Measurements from ENCODE around the gene CLDND1. TPM values are rescaled to one million over a fixed set of nuclear protein-coding genes. Genes with fewer than 3 reads are reported as not detected.
A peak's percentile ranks its signal among the peaks of the same experiment; 100 is the strongest.
"Not testable (repeated sequence)": the region's sequence is repeated elsewhere in the genome, so short reads cannot be mapped to it uniquely, and the experiment has no call there.

The CLDND1 gene
- total RNA-seq, 2 experiments from 2014 or later, result 153 to 171 TPM

DNA sequence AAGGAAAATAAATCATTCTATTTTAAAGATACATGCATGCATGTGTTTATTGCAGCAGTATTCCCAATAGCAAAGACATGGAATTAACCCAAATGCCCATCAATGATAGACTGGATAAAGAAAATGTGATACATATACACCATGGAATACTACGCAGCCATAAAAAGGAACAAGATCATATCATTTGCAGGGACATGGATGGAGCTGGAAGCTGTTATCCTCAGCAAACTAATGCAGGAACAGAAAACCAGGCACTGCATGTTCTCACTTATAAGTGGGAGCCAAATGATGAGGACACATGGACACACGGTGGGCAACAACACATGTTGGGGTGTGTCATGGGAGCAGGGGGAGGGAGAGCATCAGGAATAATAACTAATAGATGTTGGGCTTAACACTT lies 37.1 kb upstream of the CLDND1 start:
- POLR2A ChIA-PET; H3K36me3 Mint-ChIP-seq (ENCODE audit: low read depth); H3K9me3 Mint-ChIP-seq (ENCODE audit: low read depth); DNase-seq; ATAC-seq; H3K27me3 Mint-ChIP-seq; H3K4me3 Mint-ChIP-seq; H3K27ac Mint-ChIP-seq; intact Hi-C loops (cut with DNase I, micrococcal nuclease): not testable (repeated sequence)
- peaks cover 83% of the 10 kb centered on the region for H3K4me1 Mint-ChIP-seq
- CTCF ChIA-PET, result interaction anchor here (3.2 kb wide), 1 partner anchor 23 kb away, joined by 25 read pairs; no protein-coding TSS in a partner anchor

DNA sequence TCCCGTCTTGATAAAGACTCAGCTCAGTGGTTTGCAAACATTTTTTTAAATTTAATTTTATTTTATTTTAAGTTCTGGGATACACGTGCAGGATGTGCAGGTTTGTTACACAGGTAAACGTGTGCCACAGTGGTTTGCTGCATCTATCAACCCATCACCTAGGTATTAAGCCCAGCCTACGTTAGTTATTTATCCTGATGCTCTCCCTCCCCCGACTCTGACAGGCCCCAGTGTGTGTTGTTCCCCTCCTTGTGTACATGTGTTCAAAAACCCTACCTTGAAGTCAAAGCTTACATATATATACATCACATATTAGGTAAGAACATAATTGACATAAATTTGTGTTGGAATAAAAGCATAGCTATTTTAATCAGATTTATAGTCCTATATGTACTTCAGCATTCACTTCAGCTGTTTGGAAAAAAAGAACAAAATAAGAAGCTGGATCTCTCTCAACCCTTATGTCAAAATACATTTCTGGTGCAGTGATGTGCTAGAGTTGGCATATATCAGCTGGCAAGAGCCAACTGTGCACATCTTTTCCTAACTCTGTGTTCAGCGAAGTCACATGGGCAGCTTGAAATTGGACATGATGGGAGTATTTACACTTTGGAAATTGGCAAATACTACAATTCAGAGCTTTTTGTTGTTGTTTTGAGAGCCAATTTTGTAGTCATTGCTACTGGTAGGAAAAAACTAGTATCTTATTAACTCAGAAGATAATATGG lies 35.6 kb upstream of the CLDND1 start:
- intact Hi-C loops (cut with DNase I, micrococcal nuclease), result no loop called here
- POLR2A ChIA-PET, result interaction anchor here (0.6 kb wide), 1 partner anchor 21 kb away, joined by 3 read pairs; no protein-coding TSS in a partner anchor
- H3K27me3 Mint-ChIP-seq, result no peaks in the 10 kb centered on the region
- peak overlapping the region; percentile 94 for H3K27ac Mint-ChIP-seq
- CTCF ChIA-PET, result interaction anchor here (0.9 to 3.2 kb wide), 6 partner anchors 14 to 40 kb away, joined by 3 to 25 read pairs (median 4); no protein-coding TSS in a partner anchor
- H3K36me3 Mint-ChIP-seq (ENCODE audit: low read depth), result peaks cover 10% of the 10 kb centered on the region
- ATAC-seq (no peak), DNase-seq (no peak)
- H3K4me3 Mint-ChIP-seq, result no peak overlapping the region
- peaks cover 3% of the 10 kb centered on the region for H3K9me3 Mint-ChIP-seq (ENCODE audit: low read depth)
- H3K4me1 Mint-ChIP-seq, result peaks cover 81% of the 10 kb centered on the region

DNA sequence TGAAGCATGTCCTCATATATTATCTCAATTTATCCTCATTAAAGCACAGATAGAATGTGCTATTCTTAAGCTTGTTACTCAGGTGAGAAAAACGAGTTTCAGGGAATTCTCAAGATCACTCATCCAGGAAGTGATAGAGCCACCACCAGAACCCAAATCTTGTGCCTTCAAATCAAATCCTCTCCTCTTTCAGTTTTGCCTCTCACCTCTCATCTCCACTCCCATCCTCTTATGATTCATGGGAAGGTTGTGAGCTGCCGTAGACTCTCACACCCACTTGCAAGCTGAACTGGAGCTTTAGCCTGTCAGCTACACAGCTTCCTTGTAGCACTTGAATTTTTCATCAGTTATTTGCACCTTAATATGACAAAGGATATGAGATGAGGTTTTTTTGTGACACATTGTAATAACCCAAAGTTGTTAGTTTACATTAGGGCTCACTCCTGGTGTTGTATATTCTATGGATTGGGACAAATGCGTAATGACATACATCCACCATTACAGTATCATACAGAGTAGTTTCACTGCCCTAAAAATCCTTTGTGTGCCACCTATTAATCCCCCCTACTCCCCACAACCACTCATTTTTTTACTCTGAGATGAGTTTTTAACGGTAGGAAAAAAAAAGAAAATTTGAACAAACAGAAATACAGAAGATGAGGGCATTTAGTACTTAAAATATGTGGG lies 34.8 kb upstream of the CLDND1 start:
- Mint-ChIP-seq H3K4me1 (peaks cover 81% of the 10 kb centered on the region), H3K9me3 (ENCODE audit: low read depth) (peaks cover 3% of the 10 kb centered on the region), H3K27me3 (no peaks in the 10 kb centered on the region), H3K4me3 (peak overlapping the region; percentile 67), H3K36me3 (ENCODE audit: low read depth) (peaks cover 10% of the 10 kb centered on the region), H3K27ac (peak overlapping the region; percentile 94)
- ChIA-PET CTCF (interaction anchor here (0.6 to 3.2 kb wide), 6 partner anchors 11 to 41 kb away, joined by 4 to 25 read pairs (median 4); no protein-coding TSS in a partner anchor), POLR2A (interaction anchor here (0.6 to 2.6 kb wide), 8 partner anchors 8 to 38 kb away, joined by 3 to 45 read pairs (median 6); partner anchors contain the start of genes CLDND1 and CPOX)
- DNase-seq, result peak; percentile 73
- intact Hi-C loops (cut with DNase I, micrococcal nuclease), result loop anchor here (1.0 to 2.0 kb wide), 3 partner anchors 35 to 36 kb away; partner anchors contain the start of genes CPOX (in 2 of the 2) and CLDND1 (in 1 of the 2)
- ATAC-seq, result peak; percentile 77

DNA sequence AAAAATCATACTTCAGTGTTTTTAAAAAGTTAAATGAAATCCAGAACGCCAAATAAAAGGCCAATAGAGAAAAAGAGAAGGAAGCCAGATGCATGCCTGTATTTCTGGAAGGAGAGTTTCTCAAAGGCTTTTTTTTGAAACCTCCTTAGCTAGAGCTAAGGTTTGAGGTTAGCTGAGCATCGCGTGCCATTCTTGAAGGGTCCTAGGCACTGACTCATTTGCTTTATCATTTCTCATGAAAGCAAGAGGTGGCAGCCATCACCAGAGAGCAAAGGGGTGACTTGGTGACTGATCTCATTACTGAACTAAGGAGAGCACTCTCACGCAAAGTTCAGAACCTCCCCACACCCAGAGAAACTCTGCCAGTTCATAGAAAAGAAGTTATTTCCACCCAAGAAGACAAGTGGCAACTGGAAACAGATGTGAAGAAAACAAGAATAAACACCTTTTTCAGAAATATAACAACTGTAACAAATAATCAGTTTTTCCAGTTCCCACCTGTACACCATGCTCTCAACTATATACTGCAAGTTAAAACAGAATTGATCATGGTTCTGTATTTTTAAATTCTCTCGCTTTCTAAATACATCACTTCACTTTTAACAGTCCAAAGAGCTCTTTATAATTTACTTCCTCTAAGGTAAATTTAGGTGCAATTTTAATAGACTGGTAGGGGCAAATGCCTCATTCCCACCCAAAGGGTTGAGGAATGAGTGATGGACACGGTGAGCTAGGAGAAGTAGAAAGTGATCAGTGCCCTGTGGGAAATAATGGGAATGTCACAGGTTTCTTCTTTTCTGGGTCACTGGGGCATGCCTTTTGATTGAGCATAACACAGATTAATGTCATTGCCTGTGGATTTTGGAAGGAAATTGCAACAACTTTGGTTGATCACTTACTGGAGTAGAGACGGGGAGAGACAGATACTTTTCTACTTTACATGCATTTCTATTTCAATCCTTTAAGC lies 33.7 kb upstream of the CLDND1 start:
- peaks cover 10% of the 10 kb centered on the region for H3K36me3 Mint-ChIP-seq (ENCODE audit: low read depth)
- peak overlapping the region; percentile 94 for H3K27ac Mint-ChIP-seq
- H3K27me3 Mint-ChIP-seq, result no peaks in the 10 kb centered on the region
- intact Hi-C loops (cut with DNase I, micrococcal nuclease), result loop anchor here (1.0 to 2.0 kb wide), 7 partner anchors 9 to 37 kb away; partner anchors contain the start of genes CLDND1 (in 2 of the 2) and CPOX (in 2 of the 2)
- DNase-seq (peak; percentile 86), ATAC-seq (peak; percentile 78)
- ChIA-PET CTCF (interaction anchor here (0.9 to 3.2 kb wide), 7 partner anchors 11 to 20 kb away, joined by 4 to 25 read pairs (median 7); no protein-coding TSS in a partner anchor), POLR2A (interaction anchor here (1.2 to 2.6 kb wide), 6 partner anchors 9 to 37 kb away, joined by 3 to 45 read pairs (median 8); partner anchors contain the start of genes CLDND1 and CPOX)
- peak overlapping the region; percentile 67 for H3K4me3 Mint-ChIP-seq
- H3K4me1 Mint-ChIP-seq, result peaks cover 83% of the 10 kb centered on the region
- H3K9me3 Mint-ChIP-seq (ENCODE audit: low read depth), result peaks cover 3% of the 10 kb centered on the region

DNA sequence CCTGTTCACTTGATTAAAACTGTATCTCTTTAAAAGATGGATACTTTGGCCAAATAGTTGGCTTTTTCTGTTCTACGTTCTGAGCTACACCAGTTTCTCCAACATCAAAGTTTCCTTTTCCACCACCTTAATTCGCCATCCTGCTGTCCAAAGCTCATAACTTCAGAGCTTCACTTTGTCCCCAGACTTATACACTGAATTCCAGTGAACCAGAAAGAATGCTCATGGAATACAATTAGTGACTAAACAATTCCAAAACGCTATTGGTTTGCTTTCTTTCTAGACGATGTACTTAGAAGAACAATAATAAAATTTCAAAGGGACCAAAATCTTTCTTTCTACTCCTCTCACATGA lies 32.3 kb upstream of the CLDND1 start:
- Mint-ChIP-seq H3K4me3 (peak overlapping the region; percentile 67), H3K36me3 (ENCODE audit: low read depth) (peaks cover 10% of the 10 kb centered on the region), H3K27me3 (no peaks in the 10 kb centered on the region), H3K4me1 (peaks cover 83% of the 10 kb centered on the region), H3K9me3 (ENCODE audit: low read depth) (peaks cover 3% of the 10 kb centered on the region), H3K27ac (peak overlapping the region; percentile 94)
- POLR2A ChIA-PET, result interaction anchor here (0.7 kb wide), 1 partner anchor 100 kb away, joined by 6 read pairs; no protein-coding TSS in a partner anchor
- intact Hi-C loops (cut with DNase I, micrococcal nuclease), result no loop called here
- CTCF ChIA-PET, result interaction anchor here (0.8 to 2.7 kb wide), 5 partner anchors 9 to 19 kb away, joined by 3 to 17 read pairs (median 5); no protein-coding TSS in a partner anchor
- ATAC-seq (no peak), DNase-seq (no peak)

DNA sequence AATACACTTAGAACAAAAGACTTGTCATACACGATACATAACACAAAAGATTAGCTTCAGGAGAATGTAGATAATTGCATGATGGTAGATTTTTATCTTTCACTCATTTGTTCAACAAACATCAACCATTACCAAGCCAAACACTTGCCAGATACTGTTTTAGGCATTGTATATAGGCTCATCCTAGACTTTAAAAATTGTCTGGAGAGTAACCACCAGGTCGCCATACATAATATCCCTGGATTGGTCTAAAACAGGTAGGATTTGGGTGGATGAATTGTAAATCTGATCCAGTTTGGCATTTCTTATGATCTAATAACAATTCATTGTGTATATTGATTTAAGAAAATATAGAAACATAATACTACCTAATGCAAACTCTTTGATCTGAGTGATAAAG lies 31.9 kb upstream of the CLDND1 start:
- Mint-ChIP-seq H3K27ac (peak overlapping the region; percentile 94), H3K9me3 (ENCODE audit: low read depth) (no peaks in the 10 kb centered on the region), H3K36me3 (ENCODE audit: low read depth) (peaks cover 11% of the 10 kb centered on the region), H3K4me1 (peaks cover 87% of the 10 kb centered on the region), H3K27me3 (no peaks in the 10 kb centered on the region), H3K4me3 (peak overlapping the region; percentile 67)
- intact Hi-C loops (cut with DNase I, micrococcal nuclease), result no loop called here
- ChIA-PET POLR2A (no interaction called here), CTCF (interaction anchor here (1.8 to 2.7 kb wide), 3 partner anchors 9 to 17 kb away, joined by 5 to 17 read pairs (median 7); no protein-coding TSS in a partner anchor)
- DNase-seq, result no peak
- no peak for ATAC-seq

DNA sequence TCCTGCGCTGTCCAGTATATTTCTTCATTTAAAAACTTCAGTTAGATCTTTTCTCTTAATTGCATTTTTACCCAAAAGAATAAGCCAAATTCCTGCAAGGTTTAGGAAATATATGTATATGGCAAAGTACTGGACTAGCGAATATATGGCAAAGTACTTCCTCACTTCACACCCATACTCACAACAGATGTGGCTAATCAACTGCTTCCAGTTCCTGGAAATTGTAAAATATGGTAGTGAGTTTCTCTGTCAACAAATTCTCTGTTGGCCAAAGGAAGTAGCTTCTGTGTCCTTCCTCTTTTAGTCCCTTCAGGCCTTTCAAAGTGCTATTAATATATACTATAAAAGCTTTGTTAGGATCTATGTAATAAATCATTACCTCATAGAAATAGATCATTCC lies 31.1 kb upstream of the CLDND1 start:
- CTCF ChIA-PET, result interaction anchor here (1.8 to 2.7 kb wide), 2 partner anchors 10 to 17 kb away, joined by 5 to 17 read pairs; no protein-coding TSS in a partner anchor
- POLR2A ChIA-PET, result no interaction called here
- intact Hi-C loops (cut with DNase I, micrococcal nuclease), result no loop called here
- Mint-ChIP-seq H3K4me1 (peaks cover 82% of the 10 kb centered on the region), H3K4me3 (peak overlapping the region; percentile 67), H3K27me3 (no peaks in the 10 kb centered on the region), H3K36me3 (ENCODE audit: low read depth) (peaks cover 9% of the 10 kb centered on the region), H3K9me3 (ENCODE audit: low read depth) (no peaks in the 10 kb centered on the region), H3K27ac (peak overlapping the region; percentile 89)
- no peak for DNase-seq
- ATAC-seq, result no peak

DNA sequence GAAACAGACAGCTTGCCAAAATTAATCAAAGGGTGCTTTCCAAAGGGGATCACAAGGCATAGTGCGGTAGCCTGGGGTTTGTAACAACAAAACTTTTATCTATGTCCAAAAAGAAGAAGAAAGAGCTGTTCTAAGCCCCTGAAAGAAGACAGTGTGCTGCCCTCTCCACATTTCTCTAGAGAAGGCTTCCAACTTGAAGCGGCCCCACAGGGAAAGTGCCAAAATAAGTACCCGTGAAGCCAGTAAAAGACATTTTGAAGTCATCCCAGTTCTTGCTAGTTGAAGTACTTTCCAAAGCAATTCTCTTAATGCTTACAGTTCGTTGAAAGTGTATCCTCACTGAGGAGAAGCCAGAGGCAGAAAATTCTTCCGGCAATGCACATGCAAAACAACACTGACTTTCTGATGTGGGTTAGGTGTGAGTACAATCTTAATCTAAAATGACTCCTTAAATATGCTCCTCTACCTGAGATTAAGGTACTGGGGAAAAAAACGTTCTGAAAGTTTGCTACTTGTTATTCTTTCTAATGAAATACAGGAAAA lies 30.4 kb upstream of the CLDND1 start:
- Mint-ChIP-seq H3K9me3 (ENCODE audit: low read depth) (no peaks in the 10 kb centered on the region), H3K4me1 (peaks cover 75% of the 10 kb centered on the region), H3K4me3 (peak overlapping the region; percentile 6), H3K27me3 (no peaks in the 10 kb centered on the region), H3K27ac (peak overlapping the region; percentile 74), H3K36me3 (ENCODE audit: low read depth) (peaks cover 9% of the 10 kb centered on the region)
- POLR2A ChIA-PET, result no interaction called here
- CTCF ChIA-PET, result interaction anchor here (1.2 kb wide), 1 partner anchor 9 kb away, joined by 4 read pairs; no protein-coding TSS in a partner anchor
- no peak for ATAC-seq
- intact Hi-C loops (cut with DNase I, micrococcal nuclease), result no loop called here
- no peak for DNase-seq

DNA sequence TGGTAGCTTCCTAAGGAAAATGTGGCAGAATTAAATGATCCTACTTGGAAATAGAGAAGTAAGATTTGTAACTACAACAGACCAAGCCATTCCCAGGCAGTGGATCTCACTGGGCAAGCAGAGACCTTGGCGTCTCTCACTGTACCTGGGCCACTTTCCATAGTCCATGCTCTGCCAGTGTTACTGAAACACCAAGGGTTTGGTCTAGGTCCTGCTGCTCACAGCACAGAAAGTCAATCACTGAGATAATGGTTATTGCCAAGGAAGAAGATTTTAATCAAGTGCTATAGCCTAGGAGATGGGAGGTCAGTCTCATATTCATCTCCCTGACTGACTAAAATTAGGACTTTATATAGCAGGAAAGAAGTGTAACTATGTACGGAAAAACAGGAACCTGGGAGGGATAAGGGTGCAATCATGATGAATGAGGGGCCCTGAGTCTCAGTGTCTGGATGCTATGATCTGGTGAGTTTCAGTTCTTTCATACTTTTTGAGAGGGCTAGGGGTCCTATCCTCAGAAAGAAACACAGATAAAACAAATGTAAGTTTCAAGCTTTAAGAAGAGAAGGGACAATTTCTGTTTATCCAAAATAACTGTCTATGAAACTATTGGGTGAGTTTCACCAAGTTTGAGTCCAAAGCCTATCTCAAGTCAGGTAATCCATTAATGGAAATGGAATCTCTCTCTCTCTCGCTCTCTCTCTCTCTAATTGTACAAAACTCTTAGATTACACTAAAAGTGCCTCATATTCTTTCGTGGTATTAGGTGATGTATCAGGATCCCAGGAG lies 29.7 kb upstream of the CLDND1 start:
- Mint-ChIP-seq H3K4me3 (peak overlapping the region; percentile 6), H3K27ac (peak overlapping the region; percentile 74), H3K36me3 (ENCODE audit: low read depth) (peaks cover 9% of the 10 kb centered on the region), H3K9me3 (ENCODE audit: low read depth) (no peaks in the 10 kb centered on the region), H3K4me1 (peaks cover 69% of the 10 kb centered on the region), H3K27me3 (no peaks in the 10 kb centered on the region)
- ATAC-seq, result no peak
- ChIA-PET CTCF (interaction anchor here (1.2 kb wide), 1 partner anchor 10 kb away, joined by 4 read pairs; no protein-coding TSS in a partner anchor), POLR2A (no interaction called here)
- DNase-seq, result no peak
- intact Hi-C loops (cut with DNase I, micrococcal nuclease), result no loop called here

DNA sequence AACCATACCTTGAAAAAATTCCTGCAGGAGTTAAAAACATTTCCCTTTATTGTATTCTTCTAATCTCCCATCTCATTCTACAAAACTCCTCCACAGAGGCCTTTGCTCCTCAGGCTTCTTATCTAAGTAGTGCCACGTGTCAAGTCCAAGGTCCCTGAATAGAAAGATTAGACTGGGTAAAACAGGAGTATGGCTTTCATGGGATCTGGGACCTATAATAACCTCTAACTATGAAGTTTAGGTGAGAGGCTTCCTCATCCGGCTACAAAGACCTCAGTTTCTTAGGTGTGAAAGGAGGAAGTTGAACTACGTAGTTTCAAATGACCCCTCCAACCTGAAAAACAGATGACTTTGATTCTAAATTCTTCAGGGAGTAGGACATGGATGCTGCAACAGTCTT lies 29.1 kb upstream of the CLDND1 start:
- Mint-ChIP-seq H3K4me3 (no peak overlapping the region), H3K27me3 (no peaks in the 10 kb centered on the region), H3K4me1 (peaks cover 62% of the 10 kb centered on the region), H3K9me3 (ENCODE audit: low read depth) (no peaks in the 10 kb centered on the region), H3K36me3 (ENCODE audit: low read depth) (peaks cover 9% of the 10 kb centered on the region), H3K27ac (peak overlapping the region; percentile 74)
- CTCF ChIA-PET, result interaction anchor here (1.1 to 1.2 kb wide), 2 partner anchors 9 to 10 kb away, joined by 4 read pairs; no protein-coding TSS in a partner anchor
- ATAC-seq (no peak), DNase-seq (no peak)
- intact Hi-C loops (cut with DNase I, micrococcal nuclease), result no loop called here
- POLR2A ChIA-PET, result no interaction called here

Data from activated CD4-positive, alpha-beta T cell treated with anti-CD3 and anti-CD28 coated beads for 36 hours (primary cell).